SU-DHL-6 (cell line): ENCODE data around the gene SKI.

Source experiments
- CTCF ChIP-seq: fragments of 200-600 bp; sonication (generic); IDR thresholded peaks from one replicate; pipeline ENCODE4 v1.5.1; 2017; ENCODE audit warnings: antibody characterized with exemption, mild to moderate bottlenecking, low read length, moderate library complexity; ENCODE audit not compliant: insufficient read depth, poor library complexity, severe bottlenecking
- EZH2phosphoT487 ChIP-seq: fragments of 200-600 bp; sonication (generic), shearing (Covaris generic); conservative IDR thresholded peaks from 2 replicates; pipeline ENCODE4 v1.6.1; 2018; ENCODE audit warnings: mild to moderate bottlenecking, antibody characterized with exemption, low read length, moderate library complexity, mixed read lengths

GRCh38 chr1:2232916-2233438 is 4.9 kb downstream of the SKI start:
- TF ChIP-seq CTCF (no peak), EZH2phosphoT487 (no peak)
